Measurements from ENCODE around the gene PITPNC1.

GRCh38 chr17:67636834-67637520 is 259.9 kb downstream of the PITPNC1 start:
- no peak for TF ChIP-seq ZNF10 (CRISPR knock-in tag; IDR thresholded peaks at IDR 0.05; ENCODE audit: borderline replicate concordance, low read depth)
- TF ChIP-seq HDAC1 (CRISPR knock-in tag; IDR thresholded peaks at IDR 0.05): no peak
- TF ChIP-seq RELA (CRISPR knock-in tag; IDR thresholded peaks at IDR 0.05): no peak
